ENCODE data around the gene CAMK2A.
A peak's percentile ranks its signal among the peaks of the same experiment; 100 is the strongest.
"Not testable (repeated sequence)": the region's sequence is repeated elsewhere in the genome, so short reads cannot be mapped to it uniquely, and the experiment has no call there.

The CAMK2A gene

DNA sequence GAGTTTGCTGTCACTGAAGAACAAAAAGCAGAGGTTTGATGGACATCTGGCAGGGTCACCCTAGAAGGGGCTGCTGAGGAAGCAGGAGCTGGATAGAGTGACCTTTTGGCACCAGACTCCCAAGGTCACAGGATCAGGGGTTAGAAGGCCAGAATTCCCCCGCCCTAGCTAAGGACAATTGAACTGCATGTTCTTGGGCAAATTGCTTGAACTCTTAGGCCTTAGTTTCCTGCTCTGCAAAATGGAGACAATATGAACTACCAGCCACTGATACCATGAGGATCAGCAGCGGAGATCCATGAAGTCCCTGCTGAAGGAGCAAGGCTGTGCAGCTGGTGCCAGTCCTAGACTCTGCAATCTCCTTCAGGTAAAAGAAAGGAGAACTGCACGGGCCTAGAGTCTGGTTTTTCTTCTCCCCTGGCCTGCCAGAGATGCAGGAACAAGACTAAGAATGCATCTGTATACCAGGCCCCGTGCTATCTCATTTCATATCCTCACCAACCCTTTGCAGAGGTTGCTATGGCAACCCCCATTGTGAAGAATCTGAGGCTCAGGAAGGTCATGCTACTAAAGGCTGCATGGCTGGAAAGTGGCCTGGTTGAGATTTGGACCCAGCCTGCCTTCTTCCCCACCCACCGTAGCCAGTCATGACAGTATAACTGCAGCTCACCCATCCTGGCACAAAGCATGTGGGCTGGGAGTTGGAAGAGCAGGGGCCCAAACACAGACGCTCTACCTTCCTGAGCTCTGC is 33.7 kb downstream of the CAMK2A start:
- DNase-seq (ENCODE audit: low read depth, low spot score) = peak; percentile 29

GRCh38 chr5:150254774-150255173 is 34.8 kb downstream of the CAMK2A start:
- no peak for DNase-seq (ENCODE audit: low read depth, low spot score)

- no peak for DNase-seq (ENCODE audit: low read depth, low spot score)
These were observed 35.2 kb downstream of the CAMK2A start for GRCh38 chr5:150254363-150254762.

GRCh38 chr5:150253416-150254208 is 36.0 kb downstream of the CAMK2A start:
- no peak for DNase-seq (ENCODE audit: low read depth, low spot score)

DNA sequence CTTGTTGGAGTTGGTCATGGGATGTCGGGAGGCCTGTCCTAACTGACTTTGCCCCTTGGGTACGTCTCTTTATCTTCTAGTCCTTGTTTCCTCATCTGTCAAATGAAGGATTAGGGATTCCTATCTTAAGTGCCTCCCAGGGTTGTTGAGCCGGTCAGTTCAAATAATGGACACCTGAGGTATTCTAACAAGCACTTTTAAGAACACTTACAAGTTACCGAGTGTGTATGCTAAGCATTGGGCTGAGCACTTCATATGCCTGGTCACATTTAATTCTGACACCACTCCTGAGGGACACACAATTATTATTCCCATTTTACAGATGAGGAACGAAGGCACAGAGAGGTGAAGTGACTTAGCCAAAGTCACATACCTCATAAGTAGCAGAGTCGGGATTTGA is 37.1 kb downstream of the CAMK2A start:
- no peak for DNase-seq (ENCODE audit: low read depth, low spot score)

DNA sequence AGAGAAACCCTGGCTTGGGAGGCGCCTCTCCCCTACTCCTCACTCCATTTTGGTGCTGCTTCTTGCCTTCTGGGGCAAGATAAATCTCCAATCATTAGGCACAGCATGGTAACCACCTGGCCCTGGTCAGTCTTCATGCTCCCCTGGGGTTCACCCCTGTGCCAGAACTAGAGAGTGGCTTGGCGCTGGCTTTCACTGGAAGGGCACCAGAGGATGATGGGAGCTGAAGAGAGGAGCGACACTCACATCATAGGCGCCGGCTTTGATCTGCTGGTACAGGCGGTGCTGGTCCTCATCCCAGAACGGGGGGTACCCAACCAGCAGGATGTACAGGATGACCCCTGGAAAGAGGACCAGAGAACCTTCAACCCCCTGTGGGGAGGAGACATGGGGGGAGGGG is 38.1 kb downstream of the CAMK2A start:
- DNase-seq (ENCODE audit: low read depth, low spot score) = no peak

- no peak for DNase-seq (ENCODE audit: low read depth, low spot score)
These were observed 39.8 kb downstream of the CAMK2A start for GRCh38 chr5:150249744-150250143.

DNA sequence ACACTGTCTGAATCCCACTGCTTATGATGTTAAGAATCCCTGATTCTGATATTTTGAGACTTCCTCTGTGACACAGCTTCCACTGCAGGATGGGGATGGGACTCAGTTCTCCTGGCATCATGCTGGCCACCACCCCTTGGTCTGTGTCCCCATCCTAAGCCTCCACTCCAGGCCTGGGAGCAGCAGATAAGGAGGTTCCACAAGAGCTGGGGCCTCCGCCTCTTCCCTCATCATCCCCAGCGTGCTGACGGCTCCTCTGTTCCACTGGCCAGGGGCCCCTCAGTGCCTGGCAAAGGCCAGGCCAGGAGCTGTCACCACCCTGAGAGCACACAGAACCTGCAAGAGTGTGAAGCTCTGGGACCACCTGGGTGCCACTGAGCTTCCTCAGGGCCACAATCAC is 40.6 kb downstream of the CAMK2A start:
- DNase-seq (ENCODE audit: low read depth, low spot score) = no peak

GRCh38 chr5:150248493-150248892 is 41.1 kb downstream of the CAMK2A start:
- DNase-seq (ENCODE audit: low read depth, low spot score) = not testable (repeated sequence)

GRCh38 chr5:150247726-150248125 is 41.8 kb downstream of the CAMK2A start:
- DNase-seq (ENCODE audit: low read depth, low spot score) = no peak

GRCh38 chr5:150246835-150247234 is 42.7 kb downstream of the CAMK2A start:
- no peak for DNase-seq (ENCODE audit: low read depth, low spot score)

DNA sequence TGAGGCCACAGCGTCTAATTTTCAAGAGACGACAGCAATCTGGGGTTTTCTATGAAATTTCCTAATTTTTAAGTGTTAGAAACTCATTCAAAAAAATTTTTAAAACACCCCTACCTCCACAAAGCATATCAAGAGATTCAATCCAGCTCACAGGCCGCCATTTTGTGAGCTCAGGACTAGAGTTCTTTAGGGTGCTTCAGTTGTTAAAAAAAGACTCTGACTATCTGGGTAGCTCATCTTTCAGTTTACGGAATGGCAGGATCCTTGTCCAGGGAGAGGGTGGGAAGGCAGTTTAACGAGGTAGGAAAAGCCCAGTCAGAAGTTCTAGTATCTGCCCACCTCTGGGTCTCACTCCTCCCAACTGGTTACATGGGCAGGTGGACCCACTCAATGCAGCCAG is 43.1 kb downstream of the CAMK2A start:
- no peak for DNase-seq (ENCODE audit: low read depth, low spot score)

GRCh38 chr5:150245808-150246207 is 43.8 kb downstream of the CAMK2A start:
- DNase-seq (ENCODE audit: low read depth, low spot score) = no peak

GRCh38 chr5:150245111-150245789 is 44.3 kb downstream of the CAMK2A start:
- DNase-seq (ENCODE audit: low read depth, low spot score) = no peak

GRCh38 chr5:150244209-150244608 is 45.4 kb downstream of the CAMK2A start:
- no peak for DNase-seq (ENCODE audit: low read depth, low spot score)

- no peak for DNase-seq (ENCODE audit: low read depth, low spot score)
These were observed 46.0 kb downstream of the CAMK2A start for GRCh38 chr5:150243590-150243989.

DNA sequence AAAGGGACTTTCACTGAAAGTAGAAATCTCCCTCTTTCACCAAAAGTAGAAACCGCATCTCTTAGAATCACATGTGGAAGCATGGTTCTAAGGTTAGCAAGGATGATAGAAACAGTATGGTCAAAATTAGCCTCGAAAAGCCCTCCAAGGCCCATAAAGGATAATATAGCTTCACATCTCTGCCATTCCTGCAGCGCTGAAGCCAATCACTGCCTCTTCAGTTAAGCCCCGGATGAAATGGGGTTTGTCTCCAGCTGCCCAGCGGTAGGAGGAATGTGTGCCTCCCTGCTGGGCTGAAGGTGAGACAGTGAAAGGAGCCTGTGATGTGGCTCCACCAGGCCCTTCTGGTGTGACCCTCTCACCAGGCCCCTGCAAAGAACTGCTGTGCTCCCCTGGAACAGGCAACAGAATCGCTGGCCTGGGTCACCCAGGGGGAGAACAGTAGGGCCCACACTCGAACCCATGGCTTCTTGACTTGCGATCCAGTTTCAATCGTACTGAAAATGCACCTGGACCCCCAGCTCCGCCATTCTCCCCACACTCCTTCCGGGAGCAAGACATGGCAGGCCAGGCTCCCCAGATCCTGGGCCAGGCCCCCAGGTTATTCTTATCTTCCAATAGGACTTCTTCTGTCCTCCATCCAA is 47.2 kb downstream of the CAMK2A start:
- DNase-seq (ENCODE audit: low read depth, low spot score) = no peak

- no peak for DNase-seq (ENCODE audit: low read depth, low spot score)
These were observed 48.0 kb downstream of the CAMK2A start for GRCh38 chr5:150241298-150242160.

- no peak for DNase-seq (ENCODE audit: low read depth, low spot score)
These were observed 49.8 kb downstream of the CAMK2A start for GRCh38 chr5:150239794-150240122.

GRCh38 chr5:150239099-150239793 is 50.3 kb downstream of the CAMK2A start:
- no peak for DNase-seq (ENCODE audit: low read depth, low spot score)

DNA sequence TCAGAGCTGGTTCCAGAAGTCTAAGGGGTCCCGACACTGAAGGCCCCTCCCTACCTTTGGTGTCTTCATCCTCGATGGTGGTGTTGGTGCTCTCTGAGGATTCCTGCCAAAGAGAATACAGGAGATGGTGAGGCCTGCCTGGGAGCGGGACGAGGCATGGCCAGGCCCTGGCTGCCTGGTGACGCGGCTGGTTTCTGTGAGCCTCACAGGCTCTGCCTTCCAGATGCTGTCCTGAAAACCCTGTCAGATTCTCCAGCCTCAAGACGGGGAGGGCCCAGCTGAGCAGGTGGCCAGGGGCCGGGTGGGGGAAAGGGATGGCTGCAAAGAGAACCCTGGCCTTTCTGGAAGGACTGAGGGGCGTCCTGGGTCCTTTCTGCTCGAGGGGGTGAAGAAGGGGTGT is 50.9 kb downstream of the CAMK2A start:
- DNase-seq (ENCODE audit: low read depth, low spot score) = no peak

Data from astrocyte of the hippocampus (primary cell).